HL-60 (cell line): ENCODE data around the gene RNASEH2A.

Experiments used
- GABPA ChIP-seq: IDR thresholded peaks from 2 replicates; pipeline ENCODE4 v1.6.1; 2012; ENCODE audit warnings: low read depth
- POLR2AphosphoS5 ChIP-seq: IDR thresholded peaks from 2 replicates; pipeline ENCODE4 v1.6.1; 2012; ENCODE audit warnings: low read depth
- SPI1 ChIP-seq: IDR thresholded peaks from 2 replicates; pipeline ENCODE4 v1.6.1; 2012; ENCODE audit warnings: low read depth, mild to moderate bottlenecking, borderline replicate concordance
- TF ChIP-seq, protein P1 (sequence below): IDR thresholded peaks from one replicate; pipeline ENCODE4 v1.5.1; 2011; ENCODE audit warnings: low read length, control low read depth, inconsistent platforms; ENCODE audit not compliant: insufficient read depth
- TF ChIP-seq, protein P2 (sequence below): IDR thresholded peaks from 2 replicates; pipeline ENCODE4 v1.6.1; 2012; ENCODE audit warnings: low read depth; ENCODE audit not compliant: insufficient replicate concordance

DNA sequence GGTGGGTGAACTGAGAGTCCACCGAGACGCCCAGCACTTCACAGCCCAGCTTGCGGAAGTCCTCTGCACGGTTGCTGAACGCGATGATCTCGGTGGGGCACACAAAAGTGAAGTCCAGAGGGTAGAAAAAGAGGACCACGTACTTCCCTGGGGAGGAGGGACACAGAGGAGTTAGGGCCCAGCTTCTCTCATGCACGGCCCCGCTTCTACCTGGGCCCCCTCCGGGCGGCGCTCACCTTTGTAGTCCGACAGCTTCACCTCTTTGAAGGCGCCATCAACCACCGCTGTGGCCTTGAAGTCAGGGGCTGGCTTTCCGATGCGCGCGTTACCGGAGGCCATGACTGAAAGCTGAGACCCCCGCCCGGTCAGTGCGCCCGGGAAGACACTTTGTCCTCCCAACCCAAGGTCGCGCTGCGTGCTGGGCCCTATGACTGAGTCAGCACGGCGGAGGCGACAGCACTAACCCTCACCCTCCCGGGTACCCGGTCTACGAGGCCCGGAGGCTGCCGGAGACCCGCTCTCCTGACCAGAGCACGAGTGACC is 5.4 kb upstream of the RNASEH2A start:
- TF ChIP-seq GABPA (no peak), POLR2AphosphoS5 (no peak), SPI1 (no peak)
- TF ChIP-seq, protein P1, sequence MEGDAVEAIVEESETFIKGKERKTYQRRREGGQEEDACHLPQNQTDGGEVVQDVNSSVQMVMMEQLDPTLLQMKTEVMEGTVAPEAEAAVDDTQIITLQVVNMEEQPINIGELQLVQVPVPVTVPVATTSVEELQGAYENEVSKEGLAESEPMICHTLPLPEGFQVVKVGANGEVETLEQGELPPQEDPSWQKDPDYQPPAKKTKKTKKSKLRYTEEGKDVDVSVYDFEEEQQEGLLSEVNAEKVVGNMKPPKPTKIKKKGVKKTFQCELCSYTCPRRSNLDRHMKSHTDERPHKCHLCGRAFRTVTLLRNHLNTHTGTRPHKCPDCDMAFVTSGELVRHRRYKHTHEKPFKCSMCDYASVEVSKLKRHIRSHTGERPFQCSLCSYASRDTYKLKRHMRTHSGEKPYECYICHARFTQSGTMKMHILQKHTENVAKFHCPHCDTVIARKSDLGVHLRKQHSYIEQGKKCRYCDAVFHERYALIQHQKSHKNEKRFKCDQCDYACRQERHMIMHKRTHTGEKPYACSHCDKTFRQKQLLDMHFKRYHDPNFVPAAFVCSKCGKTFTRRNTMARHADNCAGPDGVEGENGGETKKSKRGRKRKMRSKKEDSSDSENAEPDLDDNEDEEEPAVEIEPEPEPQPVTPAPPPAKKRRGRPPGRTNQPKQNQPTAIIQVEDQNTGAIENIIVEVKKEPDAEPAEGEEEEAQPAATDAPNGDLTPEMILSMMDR: no peak
- TF ChIP-seq, protein P2, sequence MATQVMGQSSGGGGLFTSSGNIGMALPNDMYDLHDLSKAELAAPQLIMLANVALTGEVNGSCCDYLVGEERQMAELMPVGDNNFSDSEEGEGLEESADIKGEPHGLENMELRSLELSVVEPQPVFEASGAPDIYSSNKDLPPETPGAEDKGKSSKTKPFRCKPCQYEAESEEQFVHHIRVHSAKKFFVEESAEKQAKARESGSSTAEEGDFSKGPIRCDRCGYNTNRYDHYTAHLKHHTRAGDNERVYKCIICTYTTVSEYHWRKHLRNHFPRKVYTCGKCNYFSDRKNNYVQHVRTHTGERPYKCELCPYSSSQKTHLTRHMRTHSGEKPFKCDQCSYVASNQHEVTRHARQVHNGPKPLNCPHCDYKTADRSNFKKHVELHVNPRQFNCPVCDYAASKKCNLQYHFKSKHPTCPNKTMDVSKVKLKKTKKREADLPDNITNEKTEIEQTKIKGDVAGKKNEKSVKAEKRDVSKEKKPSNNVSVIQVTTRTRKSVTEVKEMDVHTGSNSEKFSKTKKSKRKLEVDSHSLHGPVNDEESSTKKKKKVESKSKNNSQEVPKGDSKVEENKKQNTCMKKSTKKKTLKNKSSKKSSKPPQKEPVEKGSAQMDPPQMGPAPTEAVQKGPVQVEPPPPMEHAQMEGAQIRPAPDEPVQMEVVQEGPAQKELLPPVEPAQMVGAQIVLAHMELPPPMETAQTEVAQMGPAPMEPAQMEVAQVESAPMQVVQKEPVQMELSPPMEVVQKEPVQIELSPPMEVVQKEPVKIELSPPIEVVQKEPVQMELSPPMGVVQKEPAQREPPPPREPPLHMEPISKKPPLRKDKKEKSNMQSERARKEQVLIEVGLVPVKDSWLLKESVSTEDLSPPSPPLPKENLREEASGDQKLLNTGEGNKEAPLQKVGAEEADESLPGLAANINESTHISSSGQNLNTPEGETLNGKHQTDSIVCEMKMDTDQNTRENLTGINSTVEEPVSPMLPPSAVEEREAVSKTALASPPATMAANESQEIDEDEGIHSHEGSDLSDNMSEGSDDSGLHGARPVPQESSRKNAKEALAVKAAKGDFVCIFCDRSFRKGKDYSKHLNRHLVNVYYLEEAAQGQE: no peak
